GM13977 (cell line): ENCODE results near the gene GPR183.

ENCODE experiments used
- DNase-seq: peaks from one replicate; pipeline ENCODE4 v3.0.0; 2012; ENCODE audit warnings: low spot score
- in situ Hi-C: fragments of 300-500 bp; cut with MboI; formaldehyde crosslinking; loops from one replicate; pipeline ENCODE4 v1.12.0; 2022; ENCODE audit warnings: low sequenced_read_pairs, low pct_unique_long_range_greater_than_20kb, mixed read lengths, inconsistent platforms; ENCODE audit not compliant: unreplicated experiment
- TF ChIP-seq, protein P1 (sequence below): IDR thresholded peaks from 2 replicates; pipeline ENCODE4 v1.5.1; 2012; ENCODE audit warnings: mild to moderate bottlenecking, control low read depth; ENCODE audit not compliant: insufficient read depth; ENCODE audit errors: extremely low read depth, missing control alignments

The GPR183 gene

GRCh38 chr13:99299256-99299919 is 7.8 kb downstream of the GPR183 start:
- DNase-seq: no peak
- in situ Hi-C loops: loop anchor here (25.0 kb wide), 1 partner anchor 88 kb away; no protein-coding TSS in a partner anchor
- TF ChIP-seq, protein P1, sequence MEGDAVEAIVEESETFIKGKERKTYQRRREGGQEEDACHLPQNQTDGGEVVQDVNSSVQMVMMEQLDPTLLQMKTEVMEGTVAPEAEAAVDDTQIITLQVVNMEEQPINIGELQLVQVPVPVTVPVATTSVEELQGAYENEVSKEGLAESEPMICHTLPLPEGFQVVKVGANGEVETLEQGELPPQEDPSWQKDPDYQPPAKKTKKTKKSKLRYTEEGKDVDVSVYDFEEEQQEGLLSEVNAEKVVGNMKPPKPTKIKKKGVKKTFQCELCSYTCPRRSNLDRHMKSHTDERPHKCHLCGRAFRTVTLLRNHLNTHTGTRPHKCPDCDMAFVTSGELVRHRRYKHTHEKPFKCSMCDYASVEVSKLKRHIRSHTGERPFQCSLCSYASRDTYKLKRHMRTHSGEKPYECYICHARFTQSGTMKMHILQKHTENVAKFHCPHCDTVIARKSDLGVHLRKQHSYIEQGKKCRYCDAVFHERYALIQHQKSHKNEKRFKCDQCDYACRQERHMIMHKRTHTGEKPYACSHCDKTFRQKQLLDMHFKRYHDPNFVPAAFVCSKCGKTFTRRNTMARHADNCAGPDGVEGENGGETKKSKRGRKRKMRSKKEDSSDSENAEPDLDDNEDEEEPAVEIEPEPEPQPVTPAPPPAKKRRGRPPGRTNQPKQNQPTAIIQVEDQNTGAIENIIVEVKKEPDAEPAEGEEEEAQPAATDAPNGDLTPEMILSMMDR: no peak

DNA sequence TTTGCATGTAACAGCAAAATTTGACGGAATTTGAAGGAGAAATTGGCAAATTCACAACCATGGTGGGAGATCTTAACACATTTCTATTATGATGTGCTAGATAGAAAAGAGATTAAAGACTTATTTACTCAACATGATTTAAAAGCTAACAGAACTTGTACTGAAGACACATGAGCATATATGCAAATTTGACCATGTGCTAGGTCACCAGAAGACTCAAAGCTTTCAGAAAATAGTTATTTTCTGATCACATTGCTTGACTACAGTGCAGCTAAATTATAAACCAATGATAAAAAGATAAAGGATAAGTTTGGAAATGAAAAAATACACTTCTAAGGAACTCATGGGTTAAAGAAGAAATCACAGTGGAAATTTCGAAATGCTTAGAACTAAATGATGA is 9.1 kb downstream of the GPR183 start:
- TF ChIP-seq, protein P1: no peak
- in situ Hi-C loops: loop anchor here (25.0 kb wide), 1 partner anchor 89 kb away; no protein-coding TSS in a partner anchor
- DNase-seq: no peak

GRCh38 chr13:99297331-99297730 is 9.9 kb downstream of the GPR183 start:
- in situ Hi-C loops: loop anchor here (25.0 kb wide), 1 partner anchor 90 kb away; no protein-coding TSS in a partner anchor
- TF ChIP-seq, protein P1: no peak
- no peak for DNase-seq

GRCh38 chr13:99296398-99296797 is 10.8 kb downstream of the GPR183 start:
- in situ Hi-C loops: loop anchor here (25.0 kb wide), 1 partner anchor 91 kb away; no protein-coding TSS in a partner anchor
- TF ChIP-seq, protein P1: no peak

DNA sequence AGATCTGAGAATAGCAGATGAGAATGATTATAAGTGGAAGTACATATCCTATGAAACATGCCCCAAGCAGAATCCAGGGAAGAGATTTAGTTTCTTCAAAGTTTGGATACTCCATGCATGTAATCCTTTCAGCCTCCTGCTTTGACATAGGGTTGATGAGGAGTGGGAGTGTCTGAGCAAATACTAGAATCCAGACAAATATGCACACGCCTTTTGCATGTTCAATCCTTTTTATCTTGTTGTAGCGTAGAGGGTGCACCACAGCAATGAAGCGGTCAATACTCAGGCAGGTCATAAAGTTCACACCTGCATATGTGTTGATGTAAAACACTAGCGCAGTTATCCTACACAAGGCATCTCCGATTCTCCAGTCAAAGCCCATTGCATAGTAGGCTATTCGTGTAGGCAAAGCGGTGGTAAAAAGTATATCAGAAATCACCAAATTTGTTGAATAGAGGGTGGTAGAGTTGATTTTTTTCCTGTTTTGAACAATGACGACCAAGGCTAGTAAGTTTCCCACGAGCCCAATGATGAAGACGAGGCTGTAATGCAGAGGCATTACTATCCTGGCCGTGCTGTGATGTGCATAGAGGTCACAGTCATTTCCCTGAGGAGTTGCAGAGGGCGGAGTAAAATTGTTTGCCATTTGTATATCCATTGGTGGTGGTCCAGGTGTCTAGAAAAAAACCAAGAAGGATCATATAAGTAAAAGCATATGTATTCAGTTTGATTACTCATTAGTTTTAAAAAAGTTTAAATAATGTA is 11.5 kb downstream of the GPR183 start:
- in situ Hi-C loops: loop anchor here (25.0 kb wide), 1 partner anchor 92 kb away; no protein-coding TSS in a partner anchor
- DNase-seq: no peak
- TF ChIP-seq, protein P1: no peak

More at GRCh38 chr13:99296398-99296797, 10.8 kb downstream of the GPR183 start:
- DNase-seq: no peak

GRCh38 chr13:99294958-99295357 is 12.2 kb downstream of the GPR183 start:
- in situ Hi-C loops: loop anchor here (25.0 kb wide), 1 partner anchor 92 kb away; no protein-coding TSS in a partner anchor
- TF ChIP-seq, protein P1: no peak
- no peak for DNase-seq
